Spleen (tissue), 11 donors: ENCODE data around the gene FTO. TPM values are rescaled to one million over a fixed set of nuclear protein-coding genes. Genes with fewer than 3 reads are reported as not detected.

Experiments
- DNase-seq: peaks from one replicate; pipeline ENCODE4 v3.0.0-alpha.2; 2020
- H3K27ac ChIP-seq, 8 donors: fragments of 200-600 bp; sonication (generic) in 7 of 8; 1 replicate in 4 of 8; 2 replicates in 4 of 8; pipeline versions ENCODE4 v1.5.0 to v1.8.0; 2016 to 2021; ENCODE audit warnings: inconsistent platforms in 4 of 8, mild to moderate bottlenecking in 4 of 8, moderate library complexity in 1 of 8
- H3K27me3 ChIP-seq, 7 donors: fragments of 200-600 bp; sonication (generic) in 6 of 7; replicated peaks in 1 of 7; 1 replicate in 4 of 7; 2 replicates in 3 of 7; pipeline versions ENCODE4 v1.5.0 to v1.8.0; 2016 to 2021; ENCODE audit warnings: inconsistent platforms in 3 of 7, mild to moderate bottlenecking in 1 of 7
- H3K36me3 ChIP-seq, 6 donors: fragments of 200-600 bp; sonication (generic) in 5 of 6; 1 replicate in 4 of 6; 2 replicates in 2 of 6; pipeline versions ENCODE4 v1.5.0 to v1.8.0; 2016 to 2021; ENCODE audit warnings: inconsistent platforms in 2 of 6
- H3K4me1 ChIP-seq, 6 donors: fragments of 200-600 bp; sonication (generic) in 5 of 6; 1 replicate in 3 of 6; 2 replicates in 3 of 6; pipeline versions ENCODE4 v1.5.0 to v1.8.0; 2016 to 2021; ENCODE audit warnings: inconsistent platforms in 3 of 6
- H3K4me3 ChIP-seq, 8 donors: fragments of 200-600 bp; sonication (generic) in 7 of 8; 1 replicate in 4 of 8; 2 replicates in 4 of 8; pipeline versions ENCODE4 v1.5.0 to v1.8.0; 2016 to 2021; ENCODE audit warnings: inconsistent platforms in 4 of 8, mild to moderate bottlenecking in 4 of 8, moderate library complexity in 2 of 8
- H3K9me3 ChIP-seq, 8 donors: fragments of 200-600 bp; sonication (generic) in 7 of 8; 1 replicate in 4 of 8; 2 replicates in 4 of 8; pipeline versions ENCODE4 v1.5.0 to v1.8.0; 2016 to 2021; ENCODE audit warnings: inconsistent platforms in 4 of 8
- CTCF ChIP-seq, 11 experiments: fragments of 200-600 bp in 7 of 11; fragments of 450-650 bp in 4 of 11; sonication (generic) in 4 of 11; IDR thresholded peaks in 8 of 11; conservative IDR thresholded peaks in 3 of 11; 1 replicate in 7 of 11; 2 replicates in 4 of 11; pipeline versions ENCODE4 v1.4.0 to v1.8.0; 2016 to 2021; ENCODE audit warnings: antibody characterized with exemption in 11 of 11, inconsistent platforms in 4 of 11, mild to moderate bottlenecking in 1 of 11
- POLR2A ChIP-seq, 3 donors: fragments of 450-650 bp; IDR thresholded peaks; one replicate each; pipeline ENCODE4 v1.5.1; 2017; ENCODE audit warnings: antibody characterized with exemption in 3 of 3, mild to moderate bottlenecking in 1 of 3
- POLR2AphosphoS5 ChIP-seq, 3 donors: sonication (generic); formaldehyde crosslinking; IDR thresholded peaks; one replicate each; pipeline ENCODE4 v1.5.1; 2017; ENCODE audit warnings: antibody characterized with exemption in 3 of 3
- WGBS, 5 donors: extraction: QIAGEN DNeasy Blood & Tissue Kit in 3 of 5; methylation state at CpG; one replicate each; pipeline versions ENCODE4 v1.1.5 to v1.1.7; 2013 to 2018; 5-methylcytosine and 5-hydroxymethylcytosine counted together
- intact Hi-C: fragments of 100-400 bp; cut with DNase I; formaldehyde crosslinking; loops from one replicate; pipeline ENCODE4 v1.15.0; 2023; ENCODE audit warnings: low total_unique reads
- polyA plus RNA-seq, 3 donors: library from polyadenylated mRNA; stranded (reverse); fragments of 200-250 nt; gene quantifications; one replicate each; pipeline ENCODE4 v1.2.1, GENCODE V29; 2013
- total RNA-seq, 7 donors: library from RNA; depleted of rRNA in 3 of 7; stranded (reverse); fragments of >200 nt in 3 of 7; fragmentation: NEBNext Ultra II Directional in 4 of 7; extraction: Animal tissue kit (Norgen Biotek cat#: 25700) in 4 of 7; gene quantifications; one replicate each; pipeline versions ENCODE4 v1.1.0 to v1.2.1, GENCODE V29; 2016 to 2021
- donor health status: healthy with polysubstance abuse.
- donor health status: DM: no; HTN: no; CAD: no; lungs with moderate emphysema.
- donor health status: DM: no; HTN: no; CAD: no.
- donor health status: Bipolar disorder and iron deficiency.
- donor health status: healthy.
- donor health status: DM: no; HTN: no; CAD: no.
- donor health status: DM: yes; HTN: yes; CAD: no.

FTO gene
- total and polyA plus RNA-seq, 10 donors, result 6.8 to 89.8 (median 68.4) TPM

GRCh38 chr16:53920988-53921387 lies 217.0 kb downstream of the FTO start:
- Histone ChIP-seq H3K4me1 (peaks cover 0 to 7% (median 0%) of the 10 kb centered on the region in 6 donors), H3K4me3 (no peak overlapping the region), H3K36me3 (no peaks in the 10 kb centered on the region), H3K9me3 (no peaks in the 10 kb centered on the region), H3K27ac (no peak overlapping the region), H3K27me3 (no peaks in the 10 kb centered on the region)
- intact Hi-C loops, result no loop called here
- WGBS, 5 donors, result 87 to 99% (median 95%) methylated on average over 3 of the region's 3 CpGs
- TF ChIP-seq POLR2A (IDR thresholded peaks at IDR 0.05) (no peak), POLR2AphosphoS5 (IDR thresholded peaks at IDR 0.05) (no peak), CTCF (IDR thresholded peaks at IDR 0.05 in 8 of 11, conservative IDR thresholded peaks at IDR 0.05 in 3 of 11) (no peak)
- DNase-seq, result no peak

- no peak for TF ChIP-seq POLR2AphosphoS5 (IDR thresholded peaks at IDR 0.05)
- TF ChIP-seq POLR2A (IDR thresholded peaks at IDR 0.05), result no peak
- TF ChIP-seq CTCF (IDR thresholded peaks at IDR 0.05 in 8 of 11, conservative IDR thresholded peaks at IDR 0.05 in 3 of 11), result no peak
- no peak for DNase-seq
- H3K4me3 ChIP-seq, result no peak overlapping the region
- H3K9me3 ChIP-seq, result no peaks in the 10 kb centered on the region
- H3K27me3 ChIP-seq, result no peaks in the 10 kb centered on the region
- 94 to 96% (median 94%) methylated on average over 6 of the region's 6 CpGs for WGBS, 5 donors
- H3K27ac ChIP-seq, result no peak overlapping the region
- peaks cover 0 to 7% (median 0%) of the 10 kb centered on the region in 6 donors for H3K4me1 ChIP-seq
- intact Hi-C loops, result no loop called here
- H3K36me3 ChIP-seq, result no peaks in the 10 kb centered on the region
Measured at GRCh38 chr16:53922067-53922806, 218.3 kb downstream of the FTO start.

- Histone ChIP-seq H3K27ac (no peak overlapping the region), H3K27me3 (no peaks in the 10 kb centered on the region)
Measured at GRCh38 chr16:53922807-53923571, 219.0 kb downstream of the FTO start.

More at GRCh38 chr16:53922807-53923571, 219.0 kb downstream of the FTO start:
- Histone ChIP-seq H3K9me3 (no peaks in the 10 kb centered on the region), H3K4me1 (peaks cover 0 to 8% (median 0%) of the 10 kb centered on the region in 6 donors), H3K36me3 (no peaks in the 10 kb centered on the region), H3K4me3 (no peak overlapping the region)
- DNase-seq, result no peak
- WGBS, 5 donors, result 78 to 84% (median 78%) methylated on average over 9 of the region's 9 CpGs
- TF ChIP-seq CTCF (IDR thresholded peaks at IDR 0.05 in 8 of 11, conservative IDR thresholded peaks at IDR 0.05 in 3 of 11) (no peak), POLR2AphosphoS5 (IDR thresholded peaks at IDR 0.05) (no peak), POLR2A (IDR thresholded peaks at IDR 0.05) (no peak)
- intact Hi-C loops, result no loop called here
